ENCODE measurements around the gene NKD1. TPM values are rescaled to one million over a fixed set of nuclear protein-coding genes. Genes with fewer than 3 reads are reported as not detected.

Gene NKD1
- total RNA-seq, 1 donor from 2014 or later = 43.2 TPM

GRCh38 chr16:50640391-50640790 lies 92.2 kb downstream of the NKD1 start:
- peaks cover 22% of the 10 kb centered on the region for H3K4me1 Mint-ChIP-seq (ENCODE audit: unreplicated experiment)
- peaks cover 6% of the 10 kb centered on the region for H3K36me3 Mint-ChIP-seq
- H3K4me3 Mint-ChIP-seq = no peak overlapping the region
- DNase-seq (ENCODE audit: extremely low spot score, unreplicated experiment) = no peak
- H3K27me3 Mint-ChIP-seq = no peaks in the 10 kb centered on the region
- no peak overlapping the region for H3K27ac Mint-ChIP-seq
- no peaks in the 10 kb centered on the region for H3K9me3 Mint-ChIP-seq
- TF ChIP-seq CTCF (conservative IDR thresholded peaks at IDR 0.05) = no peak

- DNase-seq (ENCODE audit: extremely low spot score, unreplicated experiment) = no peak
- H3K27ac Mint-ChIP-seq = no peak overlapping the region
- H3K36me3 Mint-ChIP-seq = peaks cover 6% of the 10 kb centered on the region
- no peaks in the 10 kb centered on the region for H3K27me3 Mint-ChIP-seq
- H3K4me1 Mint-ChIP-seq (ENCODE audit: unreplicated experiment) = peaks cover 26% of the 10 kb centered on the region
- no peak for TF ChIP-seq CTCF (conservative IDR thresholded peaks at IDR 0.05)
- H3K9me3 Mint-ChIP-seq = no peaks in the 10 kb centered on the region
- H3K4me3 Mint-ChIP-seq = no peak overlapping the region
Measured at GRCh38 chr16:50640919-50641817, 93.0 kb downstream of the NKD1 start.

GRCh38 chr16:50641818-50642187 lies 93.6 kb downstream of the NKD1 start:
- DNase-seq (ENCODE audit: extremely low spot score, unreplicated experiment) = no peak
- Mint-ChIP-seq H3K27ac (no peak overlapping the region), H3K4me3 (no peak overlapping the region), H3K27me3 (no peaks in the 10 kb centered on the region), H3K4me1 (ENCODE audit: unreplicated experiment) (peaks cover 23% of the 10 kb centered on the region), H3K9me3 (no peaks in the 10 kb centered on the region), H3K36me3 (peaks cover 3% of the 10 kb centered on the region)
- no peak for TF ChIP-seq CTCF (conservative IDR thresholded peaks at IDR 0.05)

GRCh38 chr16:50642349-50642748 lies 94.2 kb downstream of the NKD1 start:
- Mint-ChIP-seq H3K27me3 (no peaks in the 10 kb centered on the region), H3K9me3 (peaks cover 4% of the 10 kb centered on the region), H3K27ac (no peak overlapping the region), H3K4me1 (ENCODE audit: unreplicated experiment) (peaks cover 21% of the 10 kb centered on the region), H3K36me3 (peaks cover 4% of the 10 kb centered on the region), H3K4me3 (no peak overlapping the region)
- TF ChIP-seq CTCF (conservative IDR thresholded peaks at IDR 0.05) = no peak
- no peak for DNase-seq (ENCODE audit: extremely low spot score, unreplicated experiment)

- DNase-seq (ENCODE audit: extremely low spot score, unreplicated experiment) = no peak
- H3K4me1 Mint-ChIP-seq (ENCODE audit: unreplicated experiment) = peaks cover 21% of the 10 kb centered on the region
Measured at GRCh38 chr16:50643192-50643591, 95.0 kb downstream of the NKD1 start.

More at GRCh38 chr16:50643192-50643591, 95.0 kb downstream of the NKD1 start:
- Mint-ChIP-seq H3K9me3 (peaks cover 4% of the 10 kb centered on the region), H3K27ac (no peak overlapping the region), H3K4me3 (no peak overlapping the region), H3K27me3 (no peaks in the 10 kb centered on the region), H3K36me3 (peaks cover 6% of the 10 kb centered on the region)
- no peak for TF ChIP-seq CTCF (conservative IDR thresholded peaks at IDR 0.05)

Data from type B pancreatic cell (in vitro differentiated cells).